Tibial artery (tissue), 4 donors: Measurements from ENCODE around the gene WWP2.
"Not testable (repeated sequence)": the region's sequence is repeated elsewhere in the genome, so short reads cannot be mapped to it uniquely, and the experiment has no call there.

Source experiments
- DNase-seq, 2 donors: peaks; one replicate each; pipeline ENCODE4 v3.0.0-alpha.2; 2019
- H3K27ac ChIP-seq, 2 donors: fragments of 200-600 bp; sonication (generic) in 1 of 2; 1 replicate in 1 of 2; 2 replicates in 1 of 2; pipeline ENCODE4 v1.5.1; 2018 to 2019; ENCODE audit warnings: mild to moderate bottlenecking in 1 of 2
- H3K27me3 ChIP-seq, 2 donors: fragments of 200-600 bp; sonication (generic) in 1 of 2; one replicate each; pipeline versions ENCODE4 v1.5.1 to v1.6.0; 2016 to 2019
- H3K36me3 ChIP-seq, 3 donors: fragments of 200-600 bp; sonication (generic) in 2 of 3; one replicate each; pipeline ENCODE4 v1.5.1; 2016 to 2019; ENCODE audit warnings: mild to moderate bottlenecking in 2 of 3
- H3K4me1 ChIP-seq, 4 donors: fragments of 200-600 bp; sonication (generic) in 2 of 4; 1 replicate in 3 of 4; 2 replicates in 1 of 4; pipeline ENCODE4 v1.5.1; 2016 to 2019
- H3K4me3 ChIP-seq, 2 donors: fragments of 200-600 bp; sonication (generic) in 1 of 2; 1 replicate in 1 of 2; 2 replicates in 1 of 2; pipeline ENCODE4 v1.5.1; 2018 to 2019; ENCODE audit warnings: mild to moderate bottlenecking in 2 of 2
- H3K9me3 ChIP-seq, 3 donors: fragments of 200-600 bp; sonication (generic) in 1 of 3; one replicate each; pipeline ENCODE4 v1.5.1; 2016 to 2019
- CTCF ChIP-seq, 2 experiments: fragments of 200-600 bp in 1 of 2; fragments of 450-650 bp in 1 of 2; IDR thresholded peaks; one replicate each; pipeline ENCODE4 v1.5.1; 2017 to 2019; ENCODE audit warnings: antibody characterized with exemption in 2 of 2, mild to moderate bottlenecking in 1 of 2, moderate library complexity in 1 of 2
- intact Hi-C: fragments of 100-400 bp; cut with DNase I; formaldehyde crosslinking; loops from one replicate; pipeline ENCODE4 v1.15.0; 2023; ENCODE audit warnings: low total_unique reads

WWP2 gene

GRCh38 chr16:69787883-69788282 lies 25.8 kb downstream of the WWP2 start:
- Histone ChIP-seq H3K4me1 (no peaks in the 10 kb centered on the region), H3K36me3 (peaks cover 20 to 50% (median 31%) of the 10 kb centered on the region in 3 donors), H3K9me3 (no peaks in the 10 kb centered on the region), H3K27ac (no peak overlapping the region), H3K4me3 (no peak overlapping the region), H3K27me3 (no peaks in the 10 kb centered on the region)
- intact Hi-C loops, result no loop called here
- no peak for DNase-seq
- TF ChIP-seq CTCF (IDR thresholded peaks at IDR 0.05), result no peak

GRCh38 chr16:69791391-69791847 lies 29.3 kb downstream of the WWP2 start:
- DNase-seq, H3K4me3 ChIP-seq, intact Hi-C loops, H3K27ac ChIP-seq, H3K9me3 ChIP-seq, H3K27me3 ChIP-seq, H3K4me1 ChIP-seq: not testable (repeated sequence)
- H3K36me3 ChIP-seq, result peaks cover 16 to 44% (median 31%) of the 10 kb centered on the region in 3 donors

GRCh38 chr16:69793526-69793925 lies 31.4 kb downstream of the WWP2 start:
- peaks cover 0 to 9% (median 5%) of the 10 kb centered on the region in 4 donors for H3K4me1 ChIP-seq
- DNase-seq, result no peak
- intact Hi-C loops, result no loop called here
- H3K27ac ChIP-seq, result no peak overlapping the region
- H3K27me3 ChIP-seq, result no peaks in the 10 kb centered on the region
- no peak overlapping the region for H3K4me3 ChIP-seq
- no peak for TF ChIP-seq CTCF (IDR thresholded peaks at IDR 0.05)
- H3K9me3 ChIP-seq, result no peaks in the 10 kb centered on the region
- peaks cover 10 to 27% (median 13%) of the 10 kb centered on the region in 3 donors for H3K36me3 ChIP-seq

- Histone ChIP-seq H3K27me3 (no peaks in the 10 kb centered on the region), H3K9me3 (no peaks in the 10 kb centered on the region), H3K27ac (no peak overlapping the region), H3K36me3 (peaks cover 8 to 26% (median 11%) of the 10 kb centered on the region in 3 donors), H3K4me3 (no peak overlapping the region), H3K4me1 (peaks cover 0 to 13% (median 6%) of the 10 kb centered on the region in 4 donors)
- intact Hi-C loops, result no loop called here
- no peak for DNase-seq
- TF ChIP-seq CTCF (IDR thresholded peaks at IDR 0.05), result no peak
These were observed 32.4 kb downstream of the WWP2 start for GRCh38 chr16:69794486-69794885.

GRCh38 chr16:69796285-69797118 lies 34.4 kb downstream of the WWP2 start:
- Histone ChIP-seq H3K27me3 (no peaks in the 10 kb centered on the region), H3K27ac (peak overlapping the region; percentile 5 to 32), H3K9me3 (no peaks in the 10 kb centered on the region), H3K4me3 (no peak overlapping the region), H3K4me1 (peaks cover 0 to 13% (median 6%) of the 10 kb centered on the region in 4 donors), H3K36me3 (peaks cover 4 to 21% (median 12%) of the 10 kb centered on the region in 3 donors)
- intact Hi-C loops, result loop anchor here (1.0 kb wide), 1 partner anchor 135 kb away; no protein-coding TSS in a partner anchor
- TF ChIP-seq CTCF (IDR thresholded peaks at IDR 0.05), result peak; percentile 93
- no peak for DNase-seq

- TF ChIP-seq CTCF (IDR thresholded peaks at IDR 0.05), result peak; percentile 39 to 44
- Histone ChIP-seq H3K36me3 (peaks cover 17 to 26% (median 20%) of the 10 kb centered on the region in 3 donors), H3K4me3 (no peak overlapping the region), H3K27me3 (no peaks in the 10 kb centered on the region), H3K9me3 (no peaks in the 10 kb centered on the region), H3K27ac (peak overlapping the region in 1 of 2 donors; percentile 30), H3K4me1 (peaks cover 0 to 13% (median 6%) of the 10 kb centered on the region in 4 donors)
- DNase-seq, result no peak
- intact Hi-C loops, result no loop called here
These were observed 36.3 kb downstream of the WWP2 start for GRCh38 chr16:69798466-69798865.
